HCT116 (cell line): ENCODE results near the gene GSG1L. TPM values are rescaled to one million over a fixed set of nuclear protein-coding genes. Genes with fewer than 3 reads are reported as not detected.

Source experiments
- ATAC-seq: fragments of 200-7000 bp; cut with Tn5 transposase; 2 replicates; pipeline ENCODE4 v1.9.1; 2020; ENCODE audit warnings: mild to moderate bottlenecking, moderate library complexity
- BruUV-seq: library from RNA; stranded (reverse); fragments of 400-500 nt; replicated peaks from 2 replicates; lab custom pipeline; 2021; lab: Mats Ljungman, UMichigan
- CTCF ChIA-PET: fragments of 300-600 bp; sonication (Branson Sonifier 250); formaldehyde crosslinking; loops from one replicate; lab custom pipeline; 2021; ENCODE audit warnings: antibody characterized with exemption; lab: Charles Lee
- POLR2A ChIA-PET: fragments of 300-600, 350-600 bp; sonication (Branson Sonifier 250); formaldehyde crosslinking; loops from one replicate; lab custom pipeline; 2021; ENCODE audit warnings: antibody characterized with exemption; lab: Charles Lee
- RAD21 ChIA-PET, 2 experiments: fragments of 300-600 bp; sonication (Branson Sonifier 250); formaldehyde crosslinking; loops; one replicate each; lab custom pipeline; 2023; ENCODE audit warnings: low total read pairs in 2 of 2; ENCODE audit not compliant: uncharacterized antibody in 2 of 2, unreplicated experiment in 2 of 2, low non-redundant PET in 1 of 2; lab: Charles Lee
- DNase-seq: peaks from one replicate; pipeline ENCODE4 v3.0.0-alpha.2; 2010; ENCODE audit warnings: low read depth, low spot score
- H2AFZ ChIP-seq: fragments of 200-600 bp; shearing (Covaris generic), sonication (generic); 2 replicates; pipeline ENCODE4 v1.6.1; 2017; ENCODE audit warnings: low read depth, mixed run types, mixed read lengths, antibody characterized with exemption, low read length; ENCODE audit not compliant: poor library complexity, severe bottlenecking
- H3K27ac ChIP-seq: 2 replicates; pipeline ENCODE4 v1.5.1; 2012; ENCODE audit warnings: low read depth, low read length
- H3K27me3 ChIP-seq: fragments of 200-600 bp; sonication (generic); 2 replicates; pipeline ENCODE4 v1.6.1; 2016; ENCODE audit warnings: mixed run types, low read length, mixed read lengths; ENCODE audit not compliant: insufficient read depth
- H3K36me3 ChIP-seq, 2 experiments: fragments of 200-500 bp in 1 of 2; fragments of 200-600 bp in 1 of 2; sonication (Bioruptor generic) in 1 of 2; sonication (generic) in 1 of 2; 2 replicates each; pipeline versions ENCODE4 v1.5.1 to v1.6.1; 2014 to 2016; ENCODE audit warnings: low read length in 2 of 2, inconsistent platforms in 1 of 2, mixed read lengths in 1 of 2, mixed run types in 1 of 2; ENCODE audit not compliant: insufficient read depth in 2 of 2, control insufficient read depth in 1 of 2
- H3K4me1 ChIP-seq, 2 experiments: fragments of 200-600 bp in 1 of 2; sonication (generic) in 1 of 2; 2 replicates each; pipeline versions ENCODE4 v1.5.1 to v1.6.1; 2012 to 2017; ENCODE audit warnings: low read length in 2 of 2, inconsistent platforms in 1 of 2, mild to moderate bottlenecking in 1 of 2, mixed read lengths in 1 of 2, mixed run types in 1 of 2, moderate library complexity in 1 of 2; ENCODE audit not compliant: insufficient read depth in 2 of 2, control insufficient read depth in 1 of 2
- H3K4me2 ChIP-seq: fragments of 200-600 bp; sonication (generic); 2 replicates; pipeline ENCODE4 v1.6.1; 2017; ENCODE audit warnings: mixed run types, low read length, mixed read lengths
- H3K4me3 ChIP-seq, 2 experiments: fragments of 200-600 bp in 1 of 2; sonication (generic) in 1 of 2; replicated peaks in 1 of 2; 2 replicates each; pipeline ENCODE4 v1.5.1; 2011 to 2016; ENCODE audit warnings: low read length in 2 of 2, control low read depth in 1 of 2, low read depth in 1 of 2, mild to moderate bottlenecking in 1 of 2, mixed read lengths in 1 of 2, mixed run types in 1 of 2
- H3K79me2 ChIP-seq: fragments of 200-600 bp; sonication (generic); 2 replicates; pipeline ENCODE4 v1.6.1; 2017; ENCODE audit warnings: mild to moderate bottlenecking, mixed run types, low read length, moderate library complexity, mixed read lengths; ENCODE audit not compliant: insufficient read depth
- H3K9ac ChIP-seq: fragments of 200-600 bp; sonication (generic); 2 replicates; pipeline ENCODE4 v1.6.1; 2016; ENCODE audit warnings: low read length, mixed read lengths
- H3K9me2 ChIP-seq: fragments of 200-600 bp; sonication (generic), shearing (Covaris generic); 2 replicates; pipeline ENCODE4 v1.6.1; 2017; ENCODE audit warnings: mixed run types, mild to moderate bottlenecking, moderate library complexity; ENCODE audit not compliant: insufficient read depth
- H3K9me3 ChIP-seq, 2 experiments: fragments of 200-500 bp in 1 of 2; fragments of 200-600 bp in 1 of 2; sonication (Bioruptor generic) in 1 of 2; sonication (generic) in 1 of 2; 2 replicates each; pipeline ENCODE4 v1.6.1; 2014 to 2017; ENCODE audit warnings: low read length in 2 of 2, mixed read lengths in 2 of 2, inconsistent platforms in 1 of 2, low read depth in 1 of 2, mild to moderate bottlenecking in 1 of 2, mixed run types in 1 of 2, moderate library complexity in 1 of 2; ENCODE audit not compliant: control insufficient read depth in 1 of 2, insufficient read depth in 1 of 2
- H4K20me1 ChIP-seq: fragments of 200-600 bp; sonication (generic), shearing (Covaris generic); 2 replicates; pipeline ENCODE4 v1.6.1; 2017; ENCODE audit warnings: mixed run types, mild to moderate bottlenecking, moderate library complexity; ENCODE audit not compliant: insufficient read depth
- CBX3 ChIP-seq: IDR thresholded peaks from 2 replicates; pipeline ENCODE4 v1.6.1; 2012; ENCODE audit warnings: low read depth
- CEBPB ChIP-seq: IDR thresholded peaks from 2 replicates; pipeline ENCODE4 v1.6.1; 2012; ENCODE audit warnings: low read depth
- ELF1 ChIP-seq: IDR thresholded peaks from 2 replicates; pipeline ENCODE4 v1.6.1; 2012; ENCODE audit warnings: low read depth, borderline replicate concordance
- EZH2 ChIP-seq: fragments of 200-600 bp; sonication (generic); IDR thresholded peaks from 2 replicates; pipeline ENCODE4 v1.6.1; 2017; ENCODE audit warnings: antibody characterized with exemption, mixed run types
- EZH2phosphoT487 ChIP-seq: fragments of 200-600 bp; IDR thresholded peaks from 2 replicates; pipeline ENCODE4 v1.6.1; 2018; ENCODE audit warnings: antibody characterized with exemption, borderline replicate concordance
- POLR2A ChIP-seq: IDR thresholded peaks from 2 replicates; pipeline ENCODE4 v1.7.0; 2011; ENCODE audit warnings: borderline replicate concordance; ENCODE audit not compliant: insufficient read depth, insufficient read length; ENCODE audit errors: extremely low read depth
- POLR2AphosphoS5 ChIP-seq: IDR thresholded peaks from 2 replicates; pipeline ENCODE4 v1.6.1; 2011; ENCODE audit warnings: mild to moderate bottlenecking, low read depth, low read length, moderate library complexity
- RAD21 ChIP-seq: IDR thresholded peaks from 2 replicates; pipeline ENCODE4 v1.6.1; 2012; ENCODE audit warnings: low read depth, mild to moderate bottlenecking
- SIN3A ChIP-seq: IDR thresholded peaks from 2 replicates; pipeline ENCODE4 v1.6.1; 2012; ENCODE audit warnings: low read depth
- SP1 ChIP-seq: IDR thresholded peaks from 2 replicates; pipeline ENCODE4 v1.6.1; 2012; ENCODE audit warnings: low read depth
- YY1 ChIP-seq: IDR thresholded peaks from 2 replicates; pipeline ENCODE4 v1.6.1; 2011; ENCODE audit warnings: low read length, low read depth, moderate library complexity, mild to moderate bottlenecking; ENCODE audit not compliant: insufficient replicate concordance; ENCODE audit errors: extremely low read depth
- ZFX ChIP-seq: fragments of 450-650 bp; IDR thresholded peaks from 2 replicates; pipeline ENCODE4 v1.6.1; 2017
- intact Hi-C: fragments of 100-400 bp; cut with micrococcal nuclease; formaldehyde crosslinking; loops from 2 replicates; pipeline ENCODE4 v1.10.0; 2022
- total RNA-seq: library from RNA; stranded (reverse); gene quantifications from one replicate; pipeline ENCODE4 v1.2.1, GENCODE V29; 2021; ENCODE audit not compliant: unreplicated experiment
- TF ChIP-seq, protein P1 (sequence below): IDR thresholded peaks from 2 replicates; pipeline ENCODE4 v1.6.1; 2012
- TF ChIP-seq, protein P2 (sequence below), 3 experiments: fragments of 200-600 bp in 1 of 3; sonication (generic) in 1 of 3; IDR thresholded peaks in 2 of 3; conservative IDR thresholded peaks in 1 of 3; 2 replicates each; pipeline ENCODE4 v1.5.1; 2012 to 2017; ENCODE audit warnings: low read depth in 2 of 3, low read length in 2 of 3, antibody characterized with exemption in 1 of 3, borderline replicate concordance in 1 of 3, control low read depth in 1 of 3, mild to moderate bottlenecking in 1 of 3, mixed read lengths in 1 of 3, mixed run types in 1 of 3, moderate library complexity in 1 of 3; ENCODE audit not compliant: insufficient read depth in 1 of 3
- TF ChIP-seq, protein P3 (sequence below): IDR thresholded peaks from 2 replicates; pipeline ENCODE4 v1.6.1; 2012; ENCODE audit warnings: low read depth

The GSG1L gene
- total RNA-seq, 1 experiment from 2014 or later: not detected

DNA sequence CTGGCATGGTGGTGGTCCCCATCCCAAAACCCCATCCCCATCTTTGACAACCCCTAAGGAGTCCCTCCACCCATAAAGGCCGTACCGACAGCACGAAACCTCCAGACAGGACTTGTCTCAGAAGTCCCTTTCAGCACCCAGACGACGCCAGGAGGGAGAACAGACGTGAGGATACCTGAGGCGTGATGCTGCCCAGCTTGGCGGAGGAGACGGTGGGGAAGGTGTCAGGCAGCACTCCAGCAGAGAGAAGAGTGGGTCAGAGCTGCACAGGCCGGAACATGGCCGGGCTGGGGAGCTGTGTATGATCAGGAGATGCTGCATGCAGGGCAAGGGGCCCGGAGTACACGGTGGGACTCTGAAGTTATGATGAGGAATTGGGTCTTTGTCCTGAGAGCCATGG lies 244.2 kb downstream of the GSG1L start:
- no peak overlapping the region for H3K9ac ChIP-seq
- ChIA-PET POLR2A (no interaction called here), RAD21 (no interaction called here), CTCF (no interaction called here)
- H3K36me3 ChIP-seq: no peaks in the 10 kb centered on the region
- no TSS peak for BruUV-seq
- no peak for TF ChIP-seq CEBPB
- TF ChIP-seq SIN3A: no peak
- no peaks in the 10 kb centered on the region for H3K79me2 ChIP-seq
- H3K4me2 ChIP-seq: no peak overlapping the region
- H3K9me2 ChIP-seq: no peaks in the 10 kb centered on the region
- no peaks in the 10 kb centered on the region for H3K4me1 ChIP-seq
- H3K27me3 ChIP-seq: peaks cover 21% of the 10 kb centered on the region; the same call in 1 of the 2 replicates
- ATAC-seq: no peak
- no peak overlapping the region for H3K27ac ChIP-seq
- no peak for DNase-seq
- H3K9me3 ChIP-seq: no peaks in the 10 kb centered on the region
- no peak overlapping the region for H2AFZ ChIP-seq
- no peaks in the 10 kb centered on the region for H4K20me1 ChIP-seq
- intact Hi-C loops: no loop called here
- H3K4me3 ChIP-seq: no peak overlapping the region

DNA sequence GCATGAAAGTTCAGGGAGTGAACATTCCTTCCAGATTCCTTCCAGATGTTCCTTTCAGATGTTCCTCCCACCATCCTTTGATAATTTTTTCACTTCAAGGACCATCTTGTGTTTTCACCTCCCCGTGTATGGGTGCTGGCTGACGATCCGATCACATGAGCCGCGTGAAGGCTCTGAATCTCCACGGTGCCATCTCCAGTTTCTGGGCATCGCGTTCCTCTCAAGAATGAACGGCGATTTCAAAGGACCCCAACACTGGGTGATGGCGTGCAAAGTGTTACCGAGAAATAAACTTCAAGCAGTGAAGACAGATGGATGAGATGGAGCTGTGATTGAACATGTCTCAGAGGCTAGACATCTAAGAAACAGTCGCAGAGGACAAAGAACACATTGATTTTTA lies 245.3 kb downstream of the GSG1L start:
- no peak overlapping the region for H3K27ac ChIP-seq
- RAD21 ChIA-PET: no interaction called here
- DNase-seq (no peak), ATAC-seq (no peak)
- no peak overlapping the region for H2AFZ ChIP-seq
- H3K4me1 ChIP-seq: no peaks in the 10 kb centered on the region
- no peaks in the 10 kb centered on the region for H3K36me3 ChIP-seq
- H3K27me3 ChIP-seq: peaks cover 16% of the 10 kb centered on the region; the same call in 1 of the 2 replicates
- CTCF ChIA-PET: no interaction called here
- H4K20me1 ChIP-seq: no peaks in the 10 kb centered on the region
- BruUV-seq: no TSS peak
- no peaks in the 10 kb centered on the region for H3K9me2 ChIP-seq
- POLR2A ChIA-PET: no interaction called here
- intact Hi-C loops: no loop called here
- H3K9me3 ChIP-seq: no peaks in the 10 kb centered on the region
- H3K4me3 ChIP-seq: no peak overlapping the region
- H3K9ac ChIP-seq: no peak overlapping the region
- H3K79me2 ChIP-seq: no peaks in the 10 kb centered on the region
- no peak overlapping the region for H3K4me2 ChIP-seq
- TF ChIP-seq POLR2A (no peak), ZFX (no peak), SP1 (no peak), POLR2AphosphoS5 (no peak), ELF1 (no peak), YY1 (no peak), RAD21 (no peak), CBX3 (no peak), EZH2 (no peak), EZH2phosphoT487 (no peak)
- TF ChIP-seq, protein P1, sequence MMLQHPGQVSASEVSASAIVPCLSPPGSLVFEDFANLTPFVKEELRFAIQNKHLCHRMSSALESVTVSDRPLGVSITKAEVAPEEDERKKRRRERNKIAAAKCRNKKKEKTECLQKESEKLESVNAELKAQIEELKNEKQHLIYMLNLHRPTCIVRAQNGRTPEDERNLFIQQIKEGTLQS: no peak
- TF ChIP-seq, protein P2, sequence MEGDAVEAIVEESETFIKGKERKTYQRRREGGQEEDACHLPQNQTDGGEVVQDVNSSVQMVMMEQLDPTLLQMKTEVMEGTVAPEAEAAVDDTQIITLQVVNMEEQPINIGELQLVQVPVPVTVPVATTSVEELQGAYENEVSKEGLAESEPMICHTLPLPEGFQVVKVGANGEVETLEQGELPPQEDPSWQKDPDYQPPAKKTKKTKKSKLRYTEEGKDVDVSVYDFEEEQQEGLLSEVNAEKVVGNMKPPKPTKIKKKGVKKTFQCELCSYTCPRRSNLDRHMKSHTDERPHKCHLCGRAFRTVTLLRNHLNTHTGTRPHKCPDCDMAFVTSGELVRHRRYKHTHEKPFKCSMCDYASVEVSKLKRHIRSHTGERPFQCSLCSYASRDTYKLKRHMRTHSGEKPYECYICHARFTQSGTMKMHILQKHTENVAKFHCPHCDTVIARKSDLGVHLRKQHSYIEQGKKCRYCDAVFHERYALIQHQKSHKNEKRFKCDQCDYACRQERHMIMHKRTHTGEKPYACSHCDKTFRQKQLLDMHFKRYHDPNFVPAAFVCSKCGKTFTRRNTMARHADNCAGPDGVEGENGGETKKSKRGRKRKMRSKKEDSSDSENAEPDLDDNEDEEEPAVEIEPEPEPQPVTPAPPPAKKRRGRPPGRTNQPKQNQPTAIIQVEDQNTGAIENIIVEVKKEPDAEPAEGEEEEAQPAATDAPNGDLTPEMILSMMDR (IDR thresholded peaks at IDR 0.05 in 2 of 3, conservative IDR thresholded peaks at IDR 0.05 in 1 of 3; ENCODE audit: borderline replicate concordance in 1 of 3, insufficient read depth in 1 of 3, low read depth in 2 of 3, low read length in 2 of 3): no peak
- TF ChIP-seq, protein P3, sequence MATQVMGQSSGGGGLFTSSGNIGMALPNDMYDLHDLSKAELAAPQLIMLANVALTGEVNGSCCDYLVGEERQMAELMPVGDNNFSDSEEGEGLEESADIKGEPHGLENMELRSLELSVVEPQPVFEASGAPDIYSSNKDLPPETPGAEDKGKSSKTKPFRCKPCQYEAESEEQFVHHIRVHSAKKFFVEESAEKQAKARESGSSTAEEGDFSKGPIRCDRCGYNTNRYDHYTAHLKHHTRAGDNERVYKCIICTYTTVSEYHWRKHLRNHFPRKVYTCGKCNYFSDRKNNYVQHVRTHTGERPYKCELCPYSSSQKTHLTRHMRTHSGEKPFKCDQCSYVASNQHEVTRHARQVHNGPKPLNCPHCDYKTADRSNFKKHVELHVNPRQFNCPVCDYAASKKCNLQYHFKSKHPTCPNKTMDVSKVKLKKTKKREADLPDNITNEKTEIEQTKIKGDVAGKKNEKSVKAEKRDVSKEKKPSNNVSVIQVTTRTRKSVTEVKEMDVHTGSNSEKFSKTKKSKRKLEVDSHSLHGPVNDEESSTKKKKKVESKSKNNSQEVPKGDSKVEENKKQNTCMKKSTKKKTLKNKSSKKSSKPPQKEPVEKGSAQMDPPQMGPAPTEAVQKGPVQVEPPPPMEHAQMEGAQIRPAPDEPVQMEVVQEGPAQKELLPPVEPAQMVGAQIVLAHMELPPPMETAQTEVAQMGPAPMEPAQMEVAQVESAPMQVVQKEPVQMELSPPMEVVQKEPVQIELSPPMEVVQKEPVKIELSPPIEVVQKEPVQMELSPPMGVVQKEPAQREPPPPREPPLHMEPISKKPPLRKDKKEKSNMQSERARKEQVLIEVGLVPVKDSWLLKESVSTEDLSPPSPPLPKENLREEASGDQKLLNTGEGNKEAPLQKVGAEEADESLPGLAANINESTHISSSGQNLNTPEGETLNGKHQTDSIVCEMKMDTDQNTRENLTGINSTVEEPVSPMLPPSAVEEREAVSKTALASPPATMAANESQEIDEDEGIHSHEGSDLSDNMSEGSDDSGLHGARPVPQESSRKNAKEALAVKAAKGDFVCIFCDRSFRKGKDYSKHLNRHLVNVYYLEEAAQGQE: no peak
